Stimulated activated CD4-positive, alpha-beta T cell treated with anti-CD3 and anti-CD28 coated beads, Interleukin-4, amount 100 ng/mL, for 4 hours (primary cell): ENCODE data around the gene MFNG.

Experiments used
- DNase-seq, 2 experiments: peaks; one replicate each; pipeline ENCODE4 v3.0.0-alpha.2; 2020

The MFNG gene

GRCh38 chr22:37420686-37421467 is 65.3 kb downstream of the MFNG start:
- no peak for DNase-seq

GRCh38 chr22:37419969-37420685 is 66.1 kb downstream of the MFNG start:
- DNase-seq = peak; percentile 10

- DNase-seq = no peak
These were observed 66.7 kb downstream of the MFNG start for GRCh38 chr22:37419370-37419968.
